NOMO-1 treated with dmso at 0.1 percent for 144 hours (cell line): Measurements from ENCODE around the gene SLC12A5.
"Not testable (repeated sequence)": the region's sequence is repeated elsewhere in the genome, so short reads cannot be mapped to it uniquely, and the experiment has no call there.

Experiments used
- DNase-seq: peaks from one replicate; lab custom pipeline; 2025; ENCODE audit not compliant: unreplicated experiment; lab: John Stamatoyannopoulos, UW

Gene SLC12A5

DNA sequence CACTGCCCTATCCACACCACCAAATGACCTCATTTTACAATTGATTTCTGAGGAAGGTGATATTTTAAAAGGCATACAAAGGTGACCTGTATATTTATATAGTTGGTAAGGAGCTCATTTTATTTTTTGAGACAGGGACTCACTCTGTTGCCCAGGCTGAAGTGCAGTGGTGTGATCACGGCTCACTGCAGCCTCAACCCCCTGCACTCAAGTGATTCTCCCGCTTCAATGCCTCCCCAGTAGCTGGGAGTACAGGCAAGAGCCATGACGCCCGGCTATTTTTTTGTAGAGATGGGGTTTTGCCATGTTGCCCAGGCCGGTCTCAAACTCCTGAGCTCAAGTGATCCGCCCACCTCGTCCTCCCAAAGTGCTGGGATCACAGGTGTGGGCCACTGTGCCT lies 47.8 kb downstream of the SLC12A5 start:
- DNase-seq = no peak

DNA sequence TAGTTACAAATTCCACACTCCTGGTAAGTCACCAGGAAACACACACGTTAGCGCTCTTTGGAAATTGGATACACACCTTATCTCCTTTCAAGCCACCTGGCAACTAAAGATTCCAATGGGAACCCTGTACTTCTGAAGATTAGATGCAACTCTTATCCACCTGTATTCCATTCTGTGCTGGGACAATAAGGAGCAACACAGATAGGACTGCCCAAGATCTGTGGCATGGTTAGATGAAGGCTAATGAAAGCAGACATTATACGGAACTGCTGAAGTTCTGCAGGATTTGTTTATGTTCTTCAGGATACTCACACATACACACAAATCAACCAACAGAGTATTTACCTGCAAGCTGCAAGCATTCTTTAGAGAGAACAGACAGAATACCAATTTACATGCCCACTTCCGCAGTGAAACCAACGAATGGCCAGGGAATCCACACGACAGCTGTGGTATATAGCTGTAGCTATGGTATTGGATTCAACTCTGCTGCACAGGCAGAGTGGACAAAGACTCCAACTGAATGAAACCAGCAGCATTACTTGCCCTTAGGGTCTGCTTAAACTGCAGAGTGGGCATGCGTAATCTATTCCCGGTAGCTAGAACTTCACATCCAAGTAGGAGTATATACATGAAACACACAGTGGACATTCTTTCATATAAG lies 48.8 kb downstream of the SLC12A5 start:
- DNase-seq = no peak

GRCh38 chr20:46078954-46079353 lies 49.9 kb downstream of the SLC12A5 start:
- no peak for DNase-seq

DNA sequence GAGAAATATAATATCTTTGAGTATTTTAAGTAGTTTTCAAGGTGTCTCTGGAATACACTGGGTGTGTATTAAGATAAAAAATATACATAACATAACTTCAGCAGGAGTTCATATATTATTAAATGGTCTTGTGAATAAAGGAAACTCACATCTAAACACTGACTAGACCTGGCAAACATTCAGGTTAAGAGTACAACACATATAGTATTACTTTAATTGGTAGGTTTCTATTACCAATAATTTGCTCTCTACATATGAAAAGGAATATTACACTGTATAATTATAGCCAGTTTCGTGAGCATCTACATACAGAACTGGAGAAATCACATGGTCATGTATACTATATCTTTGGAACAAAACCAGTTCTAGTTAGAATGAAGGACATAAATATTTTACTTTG lies 52.1 kb downstream of the SLC12A5 start:
- no peak for DNase-seq

DNA sequence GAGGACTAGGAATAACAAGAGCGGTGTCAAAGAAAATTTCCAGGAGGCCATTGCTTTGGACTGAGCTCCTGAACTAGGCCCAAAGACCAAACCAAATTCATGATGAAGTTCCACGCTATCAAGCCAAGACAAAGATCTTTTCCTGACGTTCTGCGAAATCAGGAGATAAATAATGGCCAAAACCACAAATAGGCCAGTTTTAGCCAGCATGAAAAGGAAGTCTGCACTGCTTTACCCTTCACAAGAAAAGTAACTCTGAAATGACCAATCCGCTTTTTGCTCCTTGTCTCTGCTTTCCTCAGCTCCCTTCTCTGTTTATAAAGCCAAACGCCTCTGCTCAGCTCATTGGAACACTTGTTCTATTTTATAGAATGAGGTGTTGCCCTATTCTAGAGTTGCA lies 54.1 kb downstream of the SLC12A5 start:
- DNase-seq = no peak

DNA sequence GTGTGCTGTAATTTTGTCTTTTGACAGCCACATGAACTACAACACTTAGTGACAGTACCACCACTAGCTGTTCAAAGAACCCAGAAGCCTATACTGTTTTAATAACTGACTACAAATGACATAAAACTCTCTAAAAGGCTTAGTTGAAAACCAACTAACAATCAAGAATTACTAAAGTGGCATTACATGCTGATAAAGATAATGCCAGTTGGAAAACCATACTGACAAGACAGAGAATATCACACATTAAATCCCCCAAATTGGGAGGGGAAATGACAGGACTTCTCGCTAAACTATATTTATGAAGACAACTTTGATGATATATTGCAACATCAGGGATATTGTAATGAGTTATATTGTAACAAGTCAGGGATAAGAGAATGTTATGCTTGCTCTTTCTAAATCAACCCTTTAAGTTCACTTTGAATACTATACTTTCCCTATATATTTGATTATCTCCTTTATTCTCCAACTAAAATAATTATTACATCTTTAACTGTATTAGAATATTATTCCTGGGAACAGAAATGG lies 54.6 kb downstream of the SLC12A5 start:
- DNase-seq = no peak

GRCh38 chr20:46084805-46085178 lies 55.8 kb downstream of the SLC12A5 start:
- no peak for DNase-seq

DNA sequence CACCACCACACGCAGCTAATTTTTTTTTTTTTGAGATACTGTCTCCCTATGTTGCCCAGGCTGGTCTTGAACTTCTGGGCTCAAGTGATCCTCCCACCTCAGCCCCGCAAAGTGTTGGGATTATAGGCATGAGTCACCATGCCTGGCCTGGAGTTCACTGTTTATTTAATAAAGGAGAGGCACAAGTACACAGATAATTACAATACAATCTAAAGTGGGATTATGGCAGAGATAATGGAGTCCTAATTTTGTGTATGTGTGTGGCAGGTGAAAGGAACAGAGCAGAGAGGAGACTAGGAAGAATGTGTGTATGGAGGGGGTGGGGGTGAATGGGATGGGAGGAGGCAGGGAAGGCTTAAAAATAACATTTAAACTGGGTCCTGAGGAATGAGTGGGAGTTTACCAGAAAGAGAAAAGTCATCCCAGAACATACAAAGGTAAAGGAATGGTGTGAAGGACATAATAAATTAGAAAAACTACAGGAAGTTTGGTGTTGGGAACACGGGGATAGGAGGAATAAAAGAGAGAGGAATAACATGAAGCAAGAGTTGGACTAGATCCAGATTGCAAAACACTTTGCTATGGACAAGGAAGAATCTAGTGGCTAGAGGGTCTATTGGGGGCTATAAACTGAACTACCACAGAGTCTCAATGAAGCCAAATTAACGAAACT lies 56.3 kb downstream of the SLC12A5 start:
- DNase-seq = no peak

DNA sequence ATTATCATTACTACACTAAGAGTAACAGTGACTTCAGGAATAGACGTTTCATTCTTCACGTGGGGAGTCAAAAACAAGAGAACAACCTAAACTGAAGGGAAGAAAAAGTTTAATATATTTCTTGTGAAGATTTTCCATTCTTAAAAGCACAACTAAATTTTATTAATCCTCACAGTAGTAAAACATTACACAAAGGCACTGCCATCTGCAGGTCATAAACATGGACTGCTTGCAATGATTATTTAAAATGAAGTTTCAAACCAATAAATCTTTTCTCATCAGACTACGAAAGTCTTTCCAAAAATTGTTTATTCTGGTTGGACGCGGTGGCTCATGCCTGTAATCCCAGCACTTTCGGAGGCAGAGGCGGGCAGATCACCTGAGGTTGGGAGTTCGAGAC lies 58.1 kb downstream of the SLC12A5 start:
- DNase-seq = no peak

DNA sequence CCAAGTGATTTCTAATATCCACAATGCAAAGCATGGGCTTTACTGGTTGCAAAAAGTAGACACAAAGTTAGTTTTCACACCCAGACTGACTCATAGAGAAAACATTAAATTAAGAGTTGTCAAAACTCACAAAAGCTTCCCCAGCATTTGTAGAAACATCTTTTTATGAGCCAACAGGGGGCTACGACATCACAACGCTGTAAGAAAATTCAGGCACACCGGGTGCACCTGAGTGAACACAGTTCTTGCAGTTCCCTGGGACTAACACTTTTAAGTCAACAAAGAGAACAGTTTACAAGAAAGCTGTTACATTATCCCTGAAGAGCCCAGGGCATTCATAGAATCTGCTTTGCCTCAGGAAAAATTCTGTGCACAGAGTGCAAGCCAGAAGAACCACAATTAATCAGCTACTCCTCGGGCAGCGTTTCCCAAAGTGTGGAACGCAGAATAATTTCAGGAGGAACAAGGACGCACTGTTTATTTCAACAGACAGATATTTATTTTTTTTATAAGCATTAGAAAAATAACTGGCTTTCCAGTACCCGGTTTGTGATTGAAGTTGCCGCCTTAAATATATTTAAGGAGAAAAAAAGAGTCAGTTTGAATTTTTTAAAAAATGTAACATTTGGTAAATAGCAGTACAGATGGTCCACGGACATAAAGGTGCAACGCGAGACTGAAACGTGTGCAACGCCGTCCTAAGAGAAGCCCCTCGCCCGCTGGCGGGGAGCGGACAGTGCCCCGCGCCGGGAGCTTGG lies 59.6 kb downstream of the SLC12A5 start:
- DNase-seq = no peak

- DNase-seq = no peak
Measured at GRCh38 chr20:46089167-46089416, 60.1 kb downstream of the SLC12A5 start.

- DNase-seq = peak; percentile 93
Measured at GRCh38 chr20:46089417-46090388, 60.7 kb downstream of the SLC12A5 start, which contains the start of gene NCOA5. NCOA5 (minus strand) TSS chr20:46089962; CDS start chr20:46079424, 10,538 bp downstream.

- not testable (repeated sequence) for DNase-seq
Measured at GRCh38 chr20:46091622-46092535, 62.9 kb downstream of the SLC12A5 start.

- DNase-seq = no peak
Measured at GRCh38 chr20:46093531-46093930, 64.5 kb downstream of the SLC12A5 start.

- no peak for DNase-seq
Measured at GRCh38 chr20:46099491-46100287, 70.7 kb downstream of the SLC12A5 start.

- not testable (repeated sequence) for DNase-seq
Measured at GRCh38 chr20:46100444-46100843, 71.4 kb downstream of the SLC12A5 start.

- no peak for DNase-seq
Measured at GRCh38 chr20:46100988-46101387, 72.0 kb downstream of the SLC12A5 start.

- no peak for DNase-seq
Measured at GRCh38 chr20:46101957-46102356, 72.9 kb downstream of the SLC12A5 start.

DNA sequence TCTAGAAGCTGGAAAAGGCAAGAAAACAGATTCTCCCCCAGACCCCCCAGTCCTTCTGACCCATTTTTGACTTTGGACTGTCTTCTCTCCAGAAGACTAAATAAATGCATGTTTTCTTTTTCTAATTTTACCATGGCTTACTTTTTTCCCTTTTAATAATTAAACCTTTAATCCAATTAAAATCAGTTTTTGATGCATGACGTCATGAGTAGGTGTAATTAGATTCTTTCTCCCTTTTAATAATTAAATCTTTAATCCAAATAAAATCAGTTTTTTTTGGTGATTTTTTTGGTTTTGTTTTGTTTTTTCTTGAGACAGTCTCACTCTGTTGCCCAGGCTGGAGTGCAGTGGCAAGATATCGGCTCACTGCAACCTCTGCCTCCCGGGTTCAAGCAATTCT lies 73.9 kb downstream of the SLC12A5 start:
- DNase-seq = no peak
